ENCODE results near the gene GSTA5.
"Not testable (repeated sequence)": the region's sequence is repeated elsewhere in the genome, so short reads cannot be mapped to it uniquely, and the experiment has no call there.

The GSTA5 gene

GRCh38 chr6:52788478-52788877, 52.1 kb downstream of the GSTA5 start:
- DNase-seq (ENCODE audit: low spot score) = no peak

- DNase-seq (ENCODE audit: low spot score) = no peak
These were observed 52.7 kb downstream of the GSTA5 start for GRCh38 chr6:52787917-52788316.

GRCh38 chr6:52786249-52786956, 54.2 kb downstream of the GSTA5 start:
- DNase-seq (ENCODE audit: low spot score) = no peak

GRCh38 chr6:52782696-52783274, 57.8 kb downstream of the GSTA5 start:
- DNase-seq (ENCODE audit: low spot score) = not testable (repeated sequence)

GRCh38 chr6:52782209-52782608, 58.4 kb downstream of the GSTA5 start:
- DNase-seq (ENCODE audit: low spot score) = not testable (repeated sequence)

All from D341Med (cell line).